SHP77 (cell line): ENCODE results near the gene PLA2G6.
"Not testable (repeated sequence)": the region's sequence is repeated elsewhere in the genome, so short reads cannot be mapped to it uniquely, and the experiment has no call there.

Experiments used
- DNase-seq, 2 experiments: peaks; one replicate each; lab custom pipeline; 2025; lab: John Stamatoyannopoulos, UW

Gene PLA2G6

DNA sequence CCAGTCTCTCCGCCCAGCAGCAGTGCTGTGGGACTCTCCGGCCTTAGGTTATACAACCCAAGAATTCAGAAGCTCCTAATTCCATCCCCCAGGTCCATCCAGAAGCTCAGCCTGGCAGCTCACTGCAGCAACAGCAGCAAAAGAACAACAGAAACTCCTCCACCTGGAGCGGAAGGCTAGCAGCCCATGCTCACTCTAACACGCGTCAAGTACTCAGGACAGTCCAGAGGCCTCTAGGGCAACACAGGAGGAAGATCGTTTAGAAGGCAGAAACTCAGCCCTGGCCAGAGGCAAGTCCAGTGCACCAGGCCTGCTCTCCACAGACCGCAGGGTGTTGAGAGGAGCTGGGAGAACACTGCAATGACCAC lies 17.1 kb downstream of the PLA2G6 start:
- no peak for DNase-seq

DNA sequence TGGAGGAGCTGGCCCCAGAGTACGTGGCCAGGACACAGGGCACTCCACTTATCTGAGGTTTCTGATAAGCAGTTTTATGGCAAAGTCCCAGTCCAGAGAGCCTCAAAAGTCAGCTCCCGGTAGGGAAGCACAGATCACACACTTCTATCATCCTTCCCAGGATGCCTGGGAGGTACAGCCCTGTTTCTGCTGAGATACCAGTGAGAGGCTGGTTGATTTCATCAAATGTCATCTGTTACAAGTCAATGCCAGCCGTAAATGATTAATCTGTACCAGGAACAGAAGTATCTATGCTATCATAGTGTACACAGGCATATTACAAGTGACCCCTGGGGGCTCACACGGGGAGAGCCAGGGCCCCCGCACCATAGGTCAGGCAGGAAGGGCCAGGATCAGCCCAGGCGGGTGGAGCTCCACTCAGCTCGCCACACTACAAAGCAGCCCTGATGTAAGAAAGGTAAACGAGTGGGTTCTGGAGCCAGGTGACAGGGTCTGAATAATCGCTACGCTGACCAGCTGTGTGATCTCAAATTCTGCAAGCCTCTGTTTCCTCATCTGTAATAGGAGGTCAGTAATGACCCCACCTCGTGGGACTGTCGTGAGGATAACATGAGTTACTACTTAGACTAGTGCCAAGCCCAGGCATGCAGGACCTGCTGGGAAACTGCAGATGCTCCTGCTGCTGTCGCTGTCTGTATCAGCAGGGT lies 17.6 kb downstream of the PLA2G6 start:
- DNase-seq, result no peak

DNA sequence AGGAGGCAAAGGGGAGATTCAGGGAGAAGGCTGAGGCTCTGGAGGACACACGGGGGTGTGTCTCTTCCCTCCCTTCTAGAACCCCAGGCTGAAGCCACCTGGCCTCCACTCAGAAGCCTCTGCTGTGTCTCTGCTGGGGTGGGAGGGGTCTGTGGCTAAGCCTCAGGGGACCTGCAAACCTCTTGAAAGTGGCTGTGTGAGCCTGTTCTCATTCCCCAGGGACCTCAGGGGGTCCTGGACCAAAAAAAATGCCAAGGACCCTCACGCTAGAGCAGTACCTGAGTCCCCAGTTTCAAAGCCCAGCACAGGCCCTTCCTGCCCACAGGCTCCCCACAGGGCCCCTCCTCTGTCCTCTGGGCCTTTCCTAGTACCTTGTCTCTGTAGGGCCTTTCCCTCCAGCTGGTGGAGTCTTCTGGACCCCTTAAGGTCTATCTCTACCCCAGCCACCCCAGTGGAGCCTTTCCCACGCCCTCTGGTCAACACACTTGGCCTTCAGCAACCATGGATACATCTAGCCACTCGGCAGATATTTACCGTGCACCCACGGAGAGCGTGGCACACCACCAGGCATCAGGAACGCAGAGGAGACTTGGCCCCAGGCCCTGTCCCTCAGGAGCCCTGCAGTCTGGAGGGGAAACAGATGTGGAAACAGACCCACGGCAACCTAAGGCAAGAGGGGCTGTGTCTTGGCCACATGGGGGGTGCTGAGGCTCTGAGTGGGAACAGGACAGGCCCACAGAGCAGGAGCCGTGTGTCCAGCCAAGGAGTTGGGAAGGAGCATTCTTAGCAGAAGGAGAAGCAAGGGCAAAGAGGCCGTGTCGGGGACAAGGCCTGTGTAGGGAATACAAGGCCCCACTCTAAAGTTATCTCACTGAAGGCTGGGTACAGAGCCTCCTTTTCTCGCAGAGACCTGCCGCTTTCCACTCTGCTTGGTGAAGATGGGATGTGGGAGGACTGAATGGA lies 18.5 kb downstream of the PLA2G6 start:
- no peak for DNase-seq

DNA sequence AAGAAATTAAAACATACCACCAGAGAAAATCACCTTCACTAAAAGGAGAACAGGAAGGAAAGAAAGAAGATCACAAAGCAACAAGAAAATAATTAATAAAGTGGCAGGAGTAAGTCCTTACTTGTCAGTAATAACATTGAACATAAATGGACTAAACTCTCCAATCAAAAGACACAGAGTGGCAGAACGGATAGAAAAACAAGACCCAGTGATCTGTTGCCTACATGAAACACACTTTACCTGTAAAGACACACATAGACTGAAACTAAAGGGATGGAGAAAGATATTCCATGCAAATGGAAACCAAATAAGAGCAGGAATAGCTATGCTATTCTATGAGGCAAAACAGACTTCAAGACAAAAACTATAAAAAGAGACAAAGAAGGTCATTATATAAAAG lies 25.9 kb downstream of the PLA2G6 start:
- no peak for DNase-seq

DNA sequence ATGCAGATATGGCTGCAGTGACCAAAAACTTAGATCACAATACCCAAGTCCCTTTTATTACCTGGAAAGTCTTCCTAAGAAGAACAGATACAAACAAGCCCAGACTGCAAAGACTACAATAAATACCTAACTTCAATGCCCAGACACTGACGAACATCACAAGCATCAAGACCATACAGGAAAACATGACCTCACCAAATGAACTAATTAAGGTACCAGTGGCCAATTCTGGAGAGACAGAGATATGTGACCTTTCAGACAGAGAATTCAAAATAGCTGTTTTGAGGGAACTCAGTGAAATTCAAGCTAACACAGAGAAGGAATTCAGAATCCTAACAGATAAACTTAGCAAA lies 27.1 kb downstream of the PLA2G6 start:
- not testable (repeated sequence) for DNase-seq

DNA sequence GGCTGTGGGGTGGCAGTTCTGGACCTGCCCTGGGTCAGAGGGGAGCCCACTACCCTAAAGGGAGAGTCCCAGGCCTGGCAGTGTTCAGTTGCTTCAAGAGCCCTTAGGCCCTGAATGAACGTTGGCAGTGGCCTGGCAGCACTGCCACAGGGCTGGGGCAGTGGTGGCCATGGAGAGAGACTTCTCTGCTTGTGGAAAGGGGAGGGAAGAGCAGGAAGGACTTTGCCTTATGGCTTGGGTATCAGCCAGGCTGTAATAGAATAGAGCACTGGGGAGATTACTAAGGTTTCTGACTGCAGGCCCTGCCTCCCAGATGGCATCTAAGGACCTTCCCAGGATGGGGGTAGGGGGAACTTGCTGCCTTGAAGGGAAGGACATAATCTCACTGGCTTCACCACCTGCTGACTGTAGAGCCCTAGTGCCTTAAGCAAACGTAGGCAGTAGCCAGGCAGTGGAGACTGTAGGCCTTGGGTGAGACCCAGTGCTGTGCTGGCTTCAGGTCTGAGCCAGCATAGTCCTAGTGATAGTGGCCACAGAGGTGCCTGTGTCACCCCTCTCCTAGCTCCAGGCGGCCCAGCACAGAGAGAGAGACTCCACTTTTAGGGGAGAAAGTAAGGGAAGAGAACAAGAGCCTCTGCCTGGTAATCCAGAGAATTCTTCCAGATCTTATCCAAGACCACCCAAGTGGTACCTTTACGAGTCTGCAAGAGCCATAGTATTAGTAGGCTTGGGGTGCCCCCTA lies 27.6 kb downstream of the PLA2G6 start:
- DNase-seq, result no peak

DNA sequence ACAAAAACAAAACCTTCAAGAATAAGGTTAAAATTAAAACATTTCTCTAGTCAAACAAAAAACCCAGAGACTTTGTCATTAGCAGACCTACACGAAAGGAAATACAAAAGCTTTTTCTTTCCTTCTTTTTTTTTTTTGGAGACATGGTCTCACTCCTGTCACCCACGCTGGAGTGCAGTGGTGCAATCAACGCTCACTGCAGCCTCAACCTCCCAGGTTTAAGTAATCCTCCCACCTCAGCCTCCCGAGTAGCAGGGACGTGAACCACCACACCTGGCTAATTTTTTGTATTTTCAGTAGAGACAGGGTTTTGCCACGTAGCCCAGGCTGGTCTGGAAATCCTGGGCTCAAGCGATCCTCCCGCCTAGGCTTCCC lies 30.5 kb downstream of the PLA2G6 start:
- DNase-seq, result no peak

DNA sequence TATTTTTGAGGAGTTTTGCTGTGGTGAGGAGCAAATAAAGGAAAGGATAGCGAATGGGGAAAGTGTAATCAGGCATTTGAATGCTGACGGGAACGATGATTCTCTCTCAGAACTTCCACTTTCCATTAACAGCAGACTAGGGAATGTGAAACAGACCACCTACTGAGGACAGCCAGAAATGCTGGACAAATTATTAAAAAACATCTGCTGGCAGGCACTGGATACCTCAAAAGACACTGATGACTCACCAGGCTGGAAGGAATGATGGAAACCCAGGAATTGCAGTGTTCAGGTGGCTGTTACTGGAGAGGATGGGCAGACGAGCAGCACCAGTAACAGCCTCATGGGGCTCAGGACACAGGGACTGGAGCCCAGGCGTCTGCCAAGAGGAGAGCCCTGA lies 33.4 kb downstream of the PLA2G6 start:
- no peak for DNase-seq

DNA sequence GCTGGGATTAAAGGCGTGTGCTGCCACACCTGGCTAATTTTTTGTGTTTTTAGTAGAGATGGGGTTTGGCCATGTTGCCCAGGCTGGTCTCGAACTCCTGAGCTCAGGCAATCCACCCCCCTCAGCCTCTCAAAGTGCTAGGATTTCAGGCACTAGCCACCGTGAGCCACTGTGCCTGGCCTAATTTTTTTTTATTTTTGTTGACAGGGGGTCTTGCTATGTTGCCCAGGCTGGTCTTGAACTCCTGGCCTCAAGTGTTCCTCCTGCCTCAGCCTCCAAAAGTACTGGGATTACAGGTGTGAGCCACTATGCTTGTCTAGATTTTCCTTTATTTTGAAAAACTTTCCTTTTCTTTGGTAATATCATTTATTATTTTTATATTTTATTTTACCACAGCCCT lies 35.5 kb downstream of the PLA2G6 start:
- DNase-seq, result not testable (repeated sequence)

DNA sequence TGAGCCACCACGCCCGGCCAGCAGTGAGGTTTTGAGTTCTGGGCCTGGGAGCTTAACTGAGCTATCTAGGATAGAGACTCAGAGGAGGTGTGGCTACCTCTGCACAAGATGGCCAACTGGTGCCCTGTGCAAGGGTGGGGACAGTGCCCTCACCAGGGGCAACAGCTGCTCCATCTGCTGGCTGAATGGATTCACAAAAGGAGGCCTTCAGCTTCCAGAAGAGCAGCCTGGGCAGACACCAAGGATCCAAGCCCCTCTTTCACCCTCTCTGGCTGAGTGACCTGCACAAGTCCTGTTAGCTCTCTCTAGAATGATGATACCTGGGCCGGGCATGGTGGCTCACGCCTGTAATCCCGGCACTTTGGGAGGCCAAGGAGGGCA lies 37.6 kb downstream of the PLA2G6 start:
- DNase-seq, result peak in 1 of 2 experiments; percentile 58

DNA sequence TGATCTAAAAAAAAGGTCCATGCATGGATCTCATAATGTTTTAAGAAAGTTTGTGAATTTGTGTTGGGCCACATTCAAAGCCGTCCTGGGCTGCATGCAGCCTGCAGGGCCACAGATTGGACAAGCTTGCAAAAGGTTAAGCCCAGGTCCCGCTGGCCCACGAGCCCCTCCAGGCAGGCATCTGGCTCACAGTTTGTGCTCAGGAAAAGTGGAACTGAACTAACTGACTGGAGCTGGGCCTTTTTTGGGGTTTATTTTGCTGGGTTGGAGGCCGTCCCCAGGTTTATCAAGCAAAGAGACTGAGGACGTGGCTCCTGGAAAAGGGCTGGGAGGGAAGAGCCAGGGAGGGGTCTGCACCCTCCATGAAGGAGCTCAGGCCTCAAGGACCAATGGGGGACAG lies 39.0 kb downstream of the PLA2G6 start:
- DNase-seq, result no peak

DNA sequence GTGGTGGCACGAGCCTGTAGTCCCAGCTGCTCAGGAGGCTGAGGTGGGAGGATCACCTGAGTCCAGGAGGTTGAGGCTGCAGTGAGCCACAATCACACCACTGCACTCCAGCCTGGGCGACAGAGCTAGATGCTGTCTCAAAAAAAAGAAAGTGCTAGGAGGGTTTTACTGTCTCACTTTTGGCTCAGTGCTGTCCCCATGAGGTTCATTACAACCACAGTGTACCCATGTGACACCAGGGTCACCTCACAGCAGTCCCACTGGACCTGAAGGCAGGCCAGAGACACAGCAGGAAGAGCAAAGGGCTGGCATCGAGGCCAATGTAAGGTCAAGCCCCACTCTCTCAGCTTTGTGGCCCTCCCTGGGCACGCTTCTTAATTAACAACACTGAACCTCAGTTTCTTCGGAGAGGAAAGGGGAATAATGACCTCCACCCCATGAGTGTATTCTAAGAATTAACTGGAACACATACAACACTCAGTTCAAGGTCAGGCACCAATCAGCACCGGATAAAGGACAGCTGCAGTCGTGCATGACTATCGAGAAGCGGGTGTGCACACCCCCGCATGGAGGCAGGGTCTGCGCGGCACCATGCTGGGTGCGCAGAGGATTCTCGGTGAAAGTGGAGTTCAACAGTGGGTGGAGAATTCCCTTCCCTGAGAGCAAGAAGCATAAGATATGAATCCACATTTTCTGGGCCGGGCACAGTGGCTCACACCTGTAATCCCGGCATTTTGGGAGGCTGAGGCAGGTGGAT lies 40.2 kb downstream of the PLA2G6 start:
- DNase-seq, result no peak

DNA sequence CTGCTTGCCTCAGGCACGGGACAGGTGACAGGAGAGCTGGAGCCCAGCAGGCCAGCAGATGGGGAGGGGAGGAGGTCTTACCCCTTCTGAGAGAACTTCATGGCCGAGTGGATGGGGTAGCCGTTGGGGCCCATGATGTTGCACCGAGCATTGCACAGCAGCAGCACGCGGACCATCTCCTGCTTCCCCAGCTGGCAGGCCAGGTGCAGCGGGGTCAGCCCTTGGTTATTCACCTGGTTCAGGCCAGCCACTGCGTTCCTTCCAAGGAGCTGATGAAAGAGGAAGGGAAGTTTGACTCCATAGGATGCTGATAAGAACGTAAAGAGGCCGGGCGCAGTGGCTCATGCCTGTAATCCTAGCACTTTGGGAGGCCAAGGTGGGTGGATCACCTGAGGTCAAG lies 41.7 kb downstream of the PLA2G6 start:
- DNase-seq, result no peak

DNA sequence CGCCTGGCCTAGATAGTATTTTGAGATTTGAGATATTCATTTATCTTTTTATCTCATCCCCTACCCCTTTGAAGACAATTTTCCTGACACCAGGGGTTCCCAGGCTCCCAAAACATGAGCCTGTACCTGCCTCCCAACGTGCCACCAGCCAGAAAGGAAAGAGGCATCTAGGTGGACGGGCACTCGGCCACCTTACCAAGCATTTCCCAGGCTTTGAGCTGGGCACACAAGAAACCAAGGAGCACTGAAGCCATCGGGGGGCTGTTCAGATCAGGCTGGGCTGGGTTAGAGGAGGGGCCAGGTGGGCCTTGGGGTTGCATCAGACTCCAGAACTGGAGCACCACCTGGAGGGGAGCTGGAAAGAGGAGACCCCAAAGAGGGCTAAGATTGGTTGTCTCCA lies 42.7 kb downstream of the PLA2G6 start:
- DNase-seq, result no peak

DNA sequence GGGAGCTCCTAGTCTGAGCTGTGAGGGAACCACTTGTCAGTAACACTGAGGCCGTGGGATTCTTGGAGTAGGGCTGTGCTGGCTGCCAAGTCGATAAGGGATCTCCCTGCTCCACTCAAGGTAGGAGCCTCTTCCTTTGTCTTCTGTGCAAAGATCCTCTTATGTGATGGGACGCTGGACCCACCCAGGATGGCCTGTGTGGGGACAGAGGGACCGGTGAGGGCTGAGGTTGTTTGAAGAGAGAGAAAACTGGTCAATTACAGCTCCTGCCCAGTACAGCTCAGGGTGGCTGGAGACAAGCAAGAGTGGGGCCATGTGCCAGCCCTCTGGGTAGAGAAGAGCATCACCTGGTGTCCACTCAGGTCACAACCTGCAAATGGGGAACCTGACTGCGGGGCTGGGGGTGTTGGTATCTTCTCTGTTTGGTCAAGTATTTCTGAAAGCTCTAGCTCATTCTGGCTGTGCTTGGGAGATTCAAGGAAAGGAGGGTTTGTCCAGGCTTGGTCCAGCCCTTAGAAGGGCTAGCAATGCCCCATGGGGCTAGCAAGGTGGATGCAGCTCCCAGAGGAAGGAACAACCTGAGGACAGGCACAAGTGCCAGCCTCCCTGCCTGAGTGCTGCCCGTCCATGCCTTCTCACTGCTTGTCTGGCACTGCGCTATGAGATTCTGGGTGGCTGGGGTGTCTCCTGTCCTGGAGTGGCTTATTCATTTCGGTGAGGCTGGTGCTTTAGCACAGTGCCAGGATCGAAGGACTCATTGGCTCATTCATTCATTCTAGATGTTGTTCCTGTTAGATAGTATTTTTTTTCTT lies 43.5 kb downstream of the PLA2G6 start:
- no peak for DNase-seq

DNA sequence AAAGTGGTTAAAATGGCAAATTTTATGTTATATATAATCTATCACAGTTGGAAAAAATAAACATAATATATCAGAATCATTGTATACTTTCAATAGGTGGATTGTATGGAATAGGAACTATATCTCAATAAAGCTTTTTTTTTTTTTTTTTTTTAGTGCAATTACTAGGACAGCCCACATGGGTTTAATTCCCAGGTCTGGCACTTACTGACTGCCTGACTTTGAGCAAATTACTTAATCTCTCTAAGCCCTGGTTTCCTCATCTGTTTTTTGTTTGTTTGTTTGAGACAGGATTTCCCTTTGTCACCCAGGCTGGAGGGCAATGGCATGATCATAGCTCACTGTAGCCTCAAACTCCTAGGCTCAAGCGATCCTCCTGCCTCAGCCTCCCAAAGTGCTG lies 45.0 kb downstream of the PLA2G6 start:
- no peak for DNase-seq

DNA sequence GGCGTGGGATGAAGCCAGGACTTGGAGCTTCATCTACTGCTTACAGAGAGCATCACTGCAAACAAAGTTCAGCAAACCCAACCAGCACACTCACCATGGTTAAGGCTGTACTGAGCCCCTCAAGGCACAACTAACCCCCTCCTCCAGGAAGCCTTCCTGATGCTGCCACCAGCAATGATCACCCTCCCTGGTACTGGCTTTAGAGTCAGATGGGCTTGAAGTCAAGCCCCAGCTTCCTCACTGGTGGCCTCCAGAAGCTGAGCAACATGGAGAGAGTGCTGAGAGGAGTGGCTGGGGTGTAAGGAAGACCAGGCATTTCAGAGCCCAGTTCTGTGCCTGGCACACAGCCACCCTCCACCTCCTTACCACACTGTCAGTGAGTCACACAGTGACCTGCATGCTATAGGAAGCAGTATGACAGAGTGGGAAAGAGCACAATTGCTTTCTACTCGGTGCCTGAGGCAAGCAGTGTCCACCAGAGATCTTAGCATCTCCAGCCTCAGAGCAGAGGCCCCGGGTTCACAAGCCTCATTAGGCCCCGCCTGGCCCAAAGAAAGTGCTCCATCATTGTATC lies 46.4 kb downstream of the PLA2G6 start:
- no peak for DNase-seq

DNA sequence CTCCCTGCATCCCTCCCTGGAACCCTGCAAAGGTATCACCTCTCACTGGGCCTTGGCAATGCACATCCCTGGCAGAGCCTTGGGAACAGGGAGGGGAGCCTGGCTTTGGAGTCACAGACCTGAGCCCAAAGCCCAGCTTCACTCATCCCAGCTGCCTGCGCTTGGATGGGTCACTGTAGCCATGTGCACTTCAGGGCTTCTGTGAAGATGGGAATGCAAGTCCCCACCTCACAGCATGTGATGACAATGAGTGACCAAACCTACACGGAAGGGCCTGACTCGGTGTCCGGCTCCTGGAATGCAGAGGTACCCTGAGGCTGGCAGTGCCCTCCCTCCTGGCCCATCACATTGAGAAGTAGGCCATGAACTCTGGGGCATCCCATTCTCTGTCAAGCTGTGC lies 48.3 kb downstream of the PLA2G6 start:
- DNase-seq, result no peak

DNA sequence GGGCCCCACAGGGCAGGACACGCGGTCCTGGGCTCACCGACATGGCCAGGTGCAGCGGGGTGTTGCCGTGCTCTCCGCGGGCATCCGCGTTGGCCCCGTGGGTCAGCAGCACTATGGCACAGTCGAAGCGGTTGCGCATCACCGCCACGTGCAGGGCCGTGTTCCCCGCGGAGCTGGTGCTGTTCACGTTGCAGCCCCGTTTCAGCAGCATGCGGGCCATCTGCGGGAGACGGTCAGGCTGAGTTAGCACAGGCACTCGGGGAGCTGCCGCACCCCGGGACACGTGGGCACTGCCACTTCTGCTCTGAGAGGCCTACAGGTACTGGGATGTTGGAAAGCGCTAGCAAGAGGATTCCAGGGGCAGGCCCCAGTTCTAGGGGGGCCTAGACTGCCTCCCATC lies 48.8 kb downstream of the PLA2G6 start:
- no peak for DNase-seq

DNA sequence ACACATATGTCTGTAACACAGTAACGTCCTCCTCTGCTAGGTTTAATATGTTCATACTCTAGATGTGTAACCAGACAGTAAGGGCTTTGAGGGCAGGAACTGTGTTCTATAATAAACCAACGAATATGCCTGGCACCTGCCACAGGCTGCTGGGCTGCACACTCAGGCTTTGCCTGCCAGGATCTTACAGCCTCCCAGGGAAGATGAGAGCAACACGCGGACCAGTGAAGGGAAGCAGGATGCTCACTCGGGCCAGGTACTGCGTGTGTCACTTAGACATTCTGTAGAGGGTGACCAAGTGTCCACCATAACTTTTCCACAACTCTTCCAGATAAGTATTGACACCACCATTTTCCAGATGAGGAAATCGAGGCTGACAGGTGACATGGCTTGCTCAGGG lies 49.5 kb downstream of the PLA2G6 start:
- DNase-seq, result no peak

DNA sequence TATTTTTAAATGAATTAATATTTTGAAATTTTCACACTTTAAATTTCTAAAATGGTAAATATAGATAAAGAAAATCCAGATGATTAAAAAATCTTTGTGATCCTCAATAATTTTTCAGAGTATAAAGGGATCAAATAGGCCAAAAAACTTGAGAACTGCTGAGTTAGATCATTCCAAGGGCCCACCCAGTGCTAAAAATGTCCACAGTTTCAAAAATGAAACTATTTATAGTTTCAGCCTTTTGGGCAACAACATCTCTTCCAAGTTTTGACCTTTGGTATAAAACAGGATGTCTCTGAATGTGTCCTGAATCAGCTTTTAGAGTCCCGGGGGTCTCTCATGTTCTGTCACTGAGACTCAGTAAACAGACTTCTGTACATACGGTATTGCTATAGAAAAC lies 50.2 kb downstream of the PLA2G6 start:
- no peak for DNase-seq
